RPMI8226 (cell line): ENCODE data around the gene FMNL3.
A peak's percentile ranks its signal among the peaks of the same experiment; 100 is the strongest.
"Not testable (repeated sequence)": the region's sequence is repeated elsewhere in the genome, so short reads cannot be mapped to it uniquely, and the experiment has no call there.

Experiments
- DNase-seq: peaks from one replicate; pipeline ENCODE4 v3.0.0-alpha.2; 2015

The FMNL3 gene

GRCh38 chr12:49707128-49707811, at the start of gene FMNL3:
FMNL3 (minus strand) TSS chr12:49707405; CDS start chr12:49707180, 225 bp downstream.
- DNase-seq: peak; percentile 98

GRCh38 chr12:49750996-49751393, 43.8 kb upstream of the FMNL3 start:
- DNase-seq: no peak

GRCh38 chr12:49750027-49750995, 43.1 kb upstream of the FMNL3 start:
- DNase-seq: no peak

- no peak for DNase-seq
These were observed 41.6 kb upstream of the FMNL3 start for GRCh38 chr12:49748800-49749199.

GRCh38 chr12:49748306-49748705, 41.1 kb upstream of the FMNL3 start:
- no peak for DNase-seq

- no peak for DNase-seq
These were observed 37.2 kb upstream of the FMNL3 start for GRCh38 chr12:49744363-49744885.

- peak; percentile 93 for DNase-seq
These were observed 34.8 kb upstream of the FMNL3 start for GRCh38 chr12:49741882-49742620.

- DNase-seq: peak; percentile 99
These were observed 34.0 kb upstream of the FMNL3 start, which contains the start of gene TMBIM6 for GRCh38 chr12:49740930-49741881. TMBIM6 (plus strand) TSS chr12:49741557; CDS start chr12:49752494, 10,937 bp downstream.

- DNase-seq: not testable (repeated sequence)
These were observed 33.1 kb upstream of the FMNL3 start for GRCh38 chr12:49740277-49740676.

GRCh38 chr12:49738721-49739120, 31.5 kb upstream of the FMNL3 start:
- DNase-seq: not testable (repeated sequence)

- not testable (repeated sequence) for DNase-seq
These were observed 27.7 kb upstream of the FMNL3 start for GRCh38 chr12:49734900-49735299.

GRCh38 chr12:49733219-49734017, 26.2 kb upstream of the FMNL3 start:
- no peak for DNase-seq

GRCh38 chr12:49730568-49731101, 23.4 kb upstream of the FMNL3 start:
- no peak for DNase-seq

GRCh38 chr12:49730050-49730449, 22.8 kb upstream of the FMNL3 start:
- no peak for DNase-seq

GRCh38 chr12:49728446-49728845, 21.2 kb upstream of the FMNL3 start:
- no peak for DNase-seq

- not testable (repeated sequence) for DNase-seq
These were observed 14.2 kb upstream of the FMNL3 start for GRCh38 chr12:49721355-49721754.

- DNase-seq: no peak
These were observed 13.0 kb upstream of the FMNL3 start for GRCh38 chr12:49720214-49720613.

GRCh38 chr12:49717800-49718199, 10.6 kb upstream of the FMNL3 start:
- DNase-seq: not testable (repeated sequence)

GRCh38 chr12:49716553-49716952, 9.3 kb upstream of the FMNL3 start:
- no peak for DNase-seq

- DNase-seq: not testable (repeated sequence)
These were observed 6.7 kb upstream of the FMNL3 start for GRCh38 chr12:49713952-49714351.
